ENCODE measurements around the gene ZBTB8A. TPM values are rescaled to one million over a fixed set of nuclear protein-coding genes. Genes with fewer than 3 reads are reported as not detected.
"Not testable (repeated sequence)": the region's sequence is repeated elsewhere in the genome, so short reads cannot be mapped to it uniquely, and the experiment has no call there.

Gene ZBTB8A
- polyA plus RNA-seq (ENCODE audit: insufficient read length in 3 of 3): 10 to 100 TPM; 17.7 to 18.1 (median 18.0) TPM

- peak; percentile 34 to 69 (median 65) for DNase-seq (ENCODE audit: low read depth in 3 of 3, low spot score in 2 of 3)
These were observed at the start of gene ZBTB8A for GRCh38 chr1:32538887-32539583. Gene ZBTB8A, plus strand, starts transcription at chr1:32539427. Its CDS starts 53,505 bp downstream, at chr1:32592932.

- no peak for DNase-seq (ENCODE audit: low read depth in 3 of 3, low spot score in 2 of 3)
These were observed 49.3 kb upstream of the ZBTB8A start for GRCh38 chr1:32489774-32490454.

- no peak for DNase-seq (ENCODE audit: low read depth in 3 of 3, low spot score in 2 of 3)
These were observed 47.8 kb upstream of the ZBTB8A start for GRCh38 chr1:32491386-32491785.

GRCh38 chr1:32494196-32494595, 45.0 kb upstream of the ZBTB8A start:
- no peak for DNase-seq (ENCODE audit: low read depth in 3 of 3, low spot score in 2 of 3)

GRCh38 chr1:32494711-32495337, 44.4 kb upstream of the ZBTB8A start:
- no peak for DNase-seq (ENCODE audit: low read depth in 3 of 3, low spot score in 2 of 3)

DNA sequence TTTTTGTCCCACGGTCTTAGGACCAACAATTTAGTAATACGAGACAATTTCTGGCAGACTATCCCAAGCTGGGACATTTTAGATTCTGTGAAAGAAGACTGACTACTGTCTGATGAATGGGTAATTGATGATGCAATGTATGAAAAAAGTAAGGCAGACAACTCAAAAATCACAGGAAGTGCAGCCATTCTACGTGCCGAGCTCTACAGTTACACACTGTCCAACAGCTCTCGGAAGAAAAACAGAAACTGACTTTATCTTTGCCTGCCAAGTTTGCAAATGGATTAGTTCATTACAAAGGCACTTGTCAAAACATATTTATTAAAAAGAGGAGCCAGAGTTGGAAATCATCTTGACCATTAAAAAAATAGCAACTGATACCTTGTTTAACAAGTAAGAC, 43.1 kb upstream of the ZBTB8A start:
- no peak for DNase-seq (ENCODE audit: low read depth in 3 of 3, low spot score in 2 of 3)

DNA sequence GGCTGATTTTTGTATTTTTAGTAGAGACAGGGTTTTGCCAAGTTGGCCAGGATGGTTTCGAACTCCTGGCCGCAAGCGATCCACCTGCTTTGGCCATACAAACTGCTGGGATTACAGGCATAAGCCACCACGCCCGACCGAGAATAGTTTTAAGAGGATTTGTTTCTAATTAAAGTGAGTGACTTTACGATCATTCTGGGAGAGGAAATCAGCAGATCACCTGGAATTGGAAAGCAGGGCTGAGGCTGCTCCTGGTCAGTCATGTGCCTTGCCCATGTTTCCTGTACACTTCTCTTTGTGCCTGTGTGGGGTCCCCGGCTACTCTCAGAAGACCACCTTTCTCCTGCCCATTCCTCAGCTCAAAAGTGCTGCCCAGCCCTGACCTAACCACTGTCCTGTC, 40.5 kb upstream of the ZBTB8A start:
- no peak for DNase-seq (ENCODE audit: low read depth in 3 of 3, low spot score in 2 of 3)

- no peak for DNase-seq (ENCODE audit: low read depth in 3 of 3, low spot score in 2 of 3)
These were observed 38.6 kb upstream of the ZBTB8A start for GRCh38 chr1:32500387-32501209.

DNA sequence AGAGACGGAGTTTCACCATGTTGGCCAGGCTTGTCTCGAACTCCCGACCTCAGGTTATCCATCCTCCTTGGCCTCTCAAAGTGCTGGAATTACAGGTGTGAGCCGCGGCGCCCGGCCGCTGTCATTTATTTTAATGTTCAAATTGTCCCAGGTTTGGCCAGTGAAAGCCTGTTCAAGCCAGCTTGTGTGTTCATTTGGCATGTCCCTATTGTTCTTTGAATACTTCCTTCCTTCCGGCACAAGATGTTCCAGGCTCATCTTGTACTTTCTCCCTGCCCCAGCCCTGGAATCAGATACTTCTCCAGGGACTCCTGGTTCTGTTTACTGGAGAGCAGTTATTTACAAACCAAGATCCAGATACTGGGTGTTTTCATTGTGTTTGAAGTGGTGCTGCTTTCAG, 37.4 kb upstream of the ZBTB8A start:
- no peak for DNase-seq (ENCODE audit: low read depth in 3 of 3, low spot score in 2 of 3)

DNA sequence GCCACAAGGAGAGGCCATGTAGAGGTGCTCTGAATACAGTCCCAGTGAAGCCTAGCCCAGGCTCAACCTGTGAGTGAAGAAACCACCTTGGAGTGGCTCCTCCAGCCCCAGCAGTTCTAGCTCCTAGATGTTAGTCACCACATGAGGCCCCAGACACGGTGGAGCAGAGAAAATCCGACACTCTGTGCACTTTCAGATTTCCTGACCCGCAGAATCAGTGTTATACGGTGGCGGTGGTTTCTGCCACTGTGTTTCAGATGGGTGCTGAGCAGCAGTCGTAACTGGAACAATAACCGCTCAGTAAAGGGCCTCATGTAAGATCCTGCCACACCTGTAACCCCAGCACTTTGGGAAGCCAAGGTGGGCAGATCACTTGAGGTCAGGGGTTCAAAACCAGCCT, 36.1 kb upstream of the ZBTB8A start:
- no peak for DNase-seq (ENCODE audit: low read depth in 3 of 3, low spot score in 2 of 3)

- DNase-seq (ENCODE audit: low read depth in 3 of 3, low spot score in 2 of 3): no peak
These were observed 32.2 kb upstream of the ZBTB8A start for GRCh38 chr1:32507021-32507420.

DNA sequence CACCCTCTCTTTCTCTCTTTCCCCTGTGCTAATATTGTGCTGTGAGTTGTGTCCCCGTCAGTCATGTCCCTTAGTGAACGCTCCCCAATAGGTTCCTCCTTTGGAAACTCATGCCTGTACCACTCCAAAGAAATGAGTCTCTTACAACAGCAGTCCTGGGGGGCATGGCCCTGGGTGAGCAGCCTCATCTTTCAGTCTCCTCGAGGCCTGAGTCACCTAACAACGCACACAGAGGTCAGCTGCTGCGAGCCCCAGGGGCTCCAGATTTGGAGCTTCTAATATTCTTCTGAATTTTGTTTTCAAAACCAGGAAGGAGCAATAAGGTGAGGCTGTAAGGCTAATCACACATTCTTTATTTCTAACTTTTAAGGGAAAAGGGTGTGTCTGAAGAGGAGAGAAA, 30.5 kb upstream of the ZBTB8A start:
- DNase-seq (ENCODE audit: low read depth in 3 of 3, low spot score in 2 of 3): no peak

DNA sequence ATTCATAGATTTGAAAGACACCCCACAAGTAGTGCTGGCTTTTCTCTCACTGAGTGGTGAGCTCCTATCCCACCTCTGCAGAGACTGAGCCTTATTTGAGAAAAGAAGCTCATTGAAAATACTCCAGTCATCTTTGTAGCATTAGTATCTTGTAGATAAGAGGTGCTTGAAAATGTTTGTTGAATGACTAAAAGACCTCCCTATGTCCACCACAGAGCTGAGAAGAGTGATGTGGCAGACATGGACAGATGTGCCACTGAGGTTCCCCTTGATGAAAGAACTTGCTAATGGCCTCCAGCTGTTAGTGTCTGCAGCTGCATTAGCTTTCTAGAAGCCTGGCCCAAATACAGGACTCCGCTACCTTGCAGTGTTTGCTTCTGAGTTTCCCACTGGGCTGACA, 29.3 kb upstream of the ZBTB8A start:
- no peak for DNase-seq (ENCODE audit: low read depth in 3 of 3, low spot score in 2 of 3)

GRCh38 chr1:32516402-32516801, 22.8 kb upstream of the ZBTB8A start:
- DNase-seq (ENCODE audit: low read depth in 3 of 3, low spot score in 2 of 3): no peak

GRCh38 chr1:32518976-32519375, 20.3 kb upstream of the ZBTB8A start:
- no peak for DNase-seq (ENCODE audit: low read depth in 3 of 3, low spot score in 2 of 3)

- DNase-seq (ENCODE audit: low read depth in 3 of 3, low spot score in 2 of 3): no peak
These were observed 18.1 kb upstream of the ZBTB8A start for GRCh38 chr1:32521165-32521564.

- no peak for DNase-seq (ENCODE audit: low read depth in 3 of 3, low spot score in 2 of 3)
These were observed 14.2 kb upstream of the ZBTB8A start for GRCh38 chr1:32525053-32525452.

DNA sequence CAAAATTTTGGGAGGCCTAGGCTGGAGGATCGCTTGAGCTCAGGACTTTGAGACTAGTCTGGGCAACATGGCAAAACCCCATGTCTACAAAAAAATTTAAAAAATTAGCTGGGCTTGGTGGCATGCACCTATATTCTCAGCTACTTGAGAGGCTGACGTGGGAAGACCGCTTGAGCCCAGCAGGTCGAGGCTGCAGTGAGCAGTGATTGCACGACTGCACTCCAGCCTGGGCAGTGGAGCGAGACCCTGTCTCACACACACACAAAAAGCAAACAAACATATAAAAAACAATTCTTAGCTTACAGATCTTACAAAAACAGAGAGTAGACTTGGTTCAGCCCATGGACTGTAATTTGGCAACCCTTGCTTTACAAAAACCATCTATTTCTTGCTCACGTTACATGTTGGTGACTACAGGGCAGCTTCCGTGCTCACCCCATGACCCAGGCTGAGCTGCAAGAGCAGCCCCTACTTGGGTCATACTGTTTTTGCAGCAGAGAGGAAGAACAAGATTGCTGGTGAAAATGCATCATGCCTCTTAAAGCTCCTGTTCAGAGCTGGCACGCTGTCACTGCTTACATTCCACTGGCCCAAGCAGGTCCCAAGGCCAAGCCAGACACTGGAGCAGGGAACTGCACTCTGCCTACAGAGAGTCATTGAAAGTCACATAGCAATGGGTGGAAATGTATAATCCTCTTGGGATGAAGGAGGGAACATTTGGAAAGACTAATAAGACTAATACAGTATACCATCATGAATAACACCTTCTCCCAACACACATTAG, 13.4 kb upstream of the ZBTB8A start:
- no peak for DNase-seq (ENCODE audit: low read depth in 3 of 3, low spot score in 2 of 3)

DNA sequence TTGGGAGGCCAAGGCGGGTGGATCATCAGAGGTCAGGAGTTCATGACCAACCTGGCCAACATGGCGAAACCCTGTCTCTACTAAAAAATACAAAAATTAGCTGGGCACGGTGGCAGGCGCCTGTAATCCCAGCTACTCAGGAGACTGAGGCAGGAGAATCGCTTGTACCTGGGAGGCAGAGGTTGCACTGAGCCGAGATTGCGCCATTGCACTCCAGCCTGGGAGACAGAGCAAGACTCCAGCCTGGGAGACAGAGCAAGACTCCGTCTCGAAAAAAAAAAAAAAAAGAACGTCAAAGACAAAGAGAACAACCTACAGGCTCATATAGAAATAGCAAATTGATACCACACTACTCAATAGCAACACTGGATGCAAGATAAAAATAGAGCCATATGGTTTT, 10.7 kb upstream of the ZBTB8A start:
- not testable (repeated sequence) for DNase-seq (ENCODE audit: low read depth in 3 of 3, low spot score in 2 of 3)

DNA sequence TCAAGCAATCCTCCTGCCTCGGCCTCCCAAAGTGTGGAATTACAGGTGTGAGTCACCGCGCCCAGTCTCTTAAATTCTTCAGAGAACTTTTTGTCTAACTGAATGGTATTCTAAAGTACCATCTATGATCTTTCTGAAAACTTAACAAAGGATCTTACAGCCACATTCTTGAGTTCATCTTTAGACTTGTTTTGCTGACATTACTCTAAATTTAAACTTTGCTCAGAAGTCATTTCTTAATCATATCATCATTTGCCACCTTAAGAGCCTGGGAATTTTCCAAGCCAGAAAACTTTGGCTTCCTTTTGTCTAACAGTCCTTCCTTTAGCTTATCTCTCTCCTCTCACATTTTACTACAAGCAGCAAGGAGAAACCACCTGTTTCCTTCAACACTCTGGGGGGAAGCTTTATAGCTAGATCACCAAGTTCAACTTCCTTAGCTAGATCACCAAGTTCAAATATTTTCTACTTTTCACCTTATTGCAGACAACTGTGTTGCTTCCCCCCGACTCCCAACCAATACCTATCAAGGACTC, 5.4 kb upstream of the ZBTB8A start:
- DNase-seq (ENCODE audit: low read depth in 3 of 3, low spot score in 2 of 3): no peak
